Globus pallidus (tissue), 1 donor: ENCODE measurements around the gene ZNF474.

ENCODE experiments used
- DNase-seq: peaks from one replicate; pipeline ENCODE4 v3.0.0-alpha.2; 2015; ENCODE audit warnings: low spot score

Gene ZNF474

DNA sequence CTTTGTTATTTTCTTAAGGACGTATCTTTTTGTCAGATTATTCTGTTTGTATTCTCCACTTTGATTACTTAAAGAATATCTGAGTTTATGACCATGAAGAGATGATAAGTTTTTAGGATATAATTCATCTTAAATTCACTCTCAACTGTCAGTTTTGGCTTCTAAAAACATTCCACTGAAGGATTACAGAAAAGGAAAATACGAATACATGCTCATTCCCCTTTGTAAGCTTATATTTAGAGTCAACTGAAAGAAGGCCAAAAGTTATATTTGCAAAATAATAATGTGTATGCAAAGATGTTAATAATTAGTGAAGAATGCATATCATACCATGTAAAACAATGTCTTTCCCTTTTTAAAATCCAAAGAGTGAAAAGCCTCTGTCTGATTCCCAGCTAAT is 52.5 kb downstream of the ZNF474 start:
- no peak for DNase-seq

DNA sequence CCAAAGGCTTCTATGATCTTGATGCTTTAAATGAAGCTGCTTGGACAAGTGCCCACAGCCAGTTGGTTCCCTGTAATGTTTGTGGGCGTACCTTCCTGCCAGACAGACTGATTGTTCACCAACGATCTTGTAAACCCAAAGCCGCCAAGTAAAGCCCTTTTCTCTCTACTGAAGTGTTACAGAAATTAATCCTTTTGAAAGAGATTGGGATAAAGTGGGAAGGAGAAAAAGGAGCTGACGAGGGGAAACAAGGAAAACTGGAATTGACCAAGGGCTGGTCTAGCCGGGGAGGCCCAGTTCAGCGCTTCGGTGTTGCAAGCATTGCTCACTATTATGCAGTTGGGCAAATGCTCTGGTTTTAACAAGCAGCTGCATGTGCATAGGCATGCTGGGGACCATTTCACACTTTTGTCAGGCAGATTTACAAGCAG is 53.2 kb downstream of the ZNF474 start:
- peak; percentile 18 for DNase-seq

DNA sequence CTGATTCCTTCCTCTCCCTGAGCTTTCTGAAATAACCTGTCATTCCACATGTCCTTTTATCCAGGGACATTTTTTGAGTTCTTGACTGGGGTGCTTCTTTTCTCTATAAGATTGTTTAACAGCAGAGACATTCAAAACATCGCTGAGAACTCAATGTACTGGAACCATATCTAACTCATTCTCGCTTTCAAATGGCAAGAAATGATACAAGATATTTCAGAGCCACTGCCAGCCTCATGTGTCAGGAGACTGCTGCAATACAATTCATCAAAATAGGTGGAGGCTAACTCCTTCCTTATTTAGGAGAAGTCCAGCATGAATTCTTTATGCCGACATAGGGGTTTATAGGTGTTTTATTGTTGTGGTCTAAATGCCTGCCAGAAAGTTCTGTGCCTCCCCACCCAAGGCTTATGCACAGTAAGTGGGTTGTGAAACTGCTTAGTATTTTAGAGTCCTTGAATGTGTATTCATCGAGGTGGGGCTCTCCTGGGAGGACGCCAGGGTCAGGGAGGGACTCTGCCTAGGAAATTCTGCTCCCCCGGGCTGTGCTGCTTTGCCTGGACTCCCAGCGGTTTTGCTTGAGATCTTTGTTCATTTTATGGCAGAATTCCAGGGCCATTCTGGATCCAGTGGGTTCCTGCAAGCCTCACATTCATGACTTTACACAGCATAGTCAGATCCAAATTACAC is 53.9 kb downstream of the ZNF474 start:
- DNase-seq, result peak; percentile 75

DNA sequence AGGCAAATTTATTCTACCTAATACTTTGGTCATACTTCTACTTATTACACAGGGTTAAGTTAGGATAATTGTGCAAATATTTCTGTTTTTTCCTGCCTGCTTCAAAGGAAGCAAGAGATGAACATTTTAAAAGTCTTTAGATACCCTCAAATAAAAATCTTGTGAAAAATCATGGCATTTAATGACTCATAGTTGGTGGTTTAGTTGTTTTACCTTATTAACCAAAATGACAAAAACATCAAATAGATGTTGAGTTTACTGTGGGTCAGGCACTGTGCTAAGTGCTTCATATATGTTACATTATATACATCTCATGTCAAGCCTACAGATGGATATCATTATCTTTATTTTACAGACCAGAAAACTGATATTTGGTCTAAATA is 54.4 kb downstream of the ZNF474 start:
- no peak for DNase-seq

DNA sequence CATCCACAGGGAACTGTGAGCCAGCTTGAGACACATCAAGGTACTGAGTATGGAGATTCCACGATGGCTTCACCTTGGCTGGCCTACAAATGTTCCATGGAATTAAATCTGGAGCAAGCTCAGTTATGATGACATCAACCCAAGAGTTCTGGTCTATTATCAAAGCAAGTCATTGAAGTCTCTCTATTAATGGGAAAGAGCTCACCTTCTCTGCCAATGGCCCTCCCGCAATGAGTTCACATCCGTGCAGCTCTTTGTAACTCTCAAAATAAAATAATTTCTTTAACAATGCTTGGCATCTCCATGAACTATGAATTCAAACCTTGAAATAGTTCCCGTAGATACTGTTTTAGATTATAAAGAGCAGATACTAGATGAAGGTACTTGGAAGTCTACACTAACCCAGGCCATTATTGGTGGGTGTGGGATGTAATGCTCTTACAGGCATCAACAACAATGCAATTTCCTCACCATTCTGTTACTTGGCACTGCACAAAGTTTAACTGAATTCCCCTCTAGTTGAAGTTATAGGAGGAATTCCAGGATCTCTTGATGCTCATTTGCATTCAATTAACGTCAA is 55.4 kb downstream of the ZNF474 start:
- DNase-seq, result no peak

DNA sequence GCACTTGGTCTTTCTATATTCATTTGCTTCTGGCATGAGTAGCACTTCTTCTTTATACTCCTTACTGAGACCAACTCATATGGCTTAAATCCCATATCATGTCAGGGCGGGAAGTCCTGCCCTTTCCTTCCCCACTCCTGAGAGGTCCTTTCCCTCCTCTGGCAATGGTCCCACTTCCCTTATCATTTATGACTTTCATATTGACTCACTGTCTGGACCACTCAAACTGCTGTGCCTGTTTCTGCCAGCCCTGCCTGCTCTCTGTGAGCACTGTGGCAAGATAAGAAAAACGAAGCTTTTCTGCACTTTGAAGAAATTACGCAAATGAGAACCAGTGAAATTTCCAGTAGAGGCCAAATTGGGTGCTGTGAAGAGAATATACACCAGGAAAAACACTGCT is 58.1 kb downstream of the ZNF474 start:
- no peak for DNase-seq

DNA sequence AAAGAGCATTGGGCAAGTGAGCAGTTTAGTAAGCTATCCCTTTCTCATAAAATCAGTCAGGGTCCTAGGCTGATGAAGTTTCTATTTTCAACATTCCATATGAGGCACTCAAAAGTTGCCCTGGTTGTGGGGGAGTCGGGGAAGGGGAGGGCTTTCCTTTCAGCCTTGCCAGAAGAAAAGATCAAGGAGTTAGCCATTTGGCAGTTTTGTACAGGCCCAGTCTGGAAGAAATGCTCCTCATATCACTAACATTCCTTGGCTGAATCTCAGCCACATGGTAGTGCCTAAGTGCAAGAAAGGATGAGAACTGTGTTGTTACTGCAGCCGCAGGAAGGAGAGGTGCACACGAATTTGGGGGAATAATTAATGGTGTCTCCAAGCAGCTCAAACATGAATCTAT is 60.8 kb downstream of the ZNF474 start:
- DNase-seq, result no peak

DNA sequence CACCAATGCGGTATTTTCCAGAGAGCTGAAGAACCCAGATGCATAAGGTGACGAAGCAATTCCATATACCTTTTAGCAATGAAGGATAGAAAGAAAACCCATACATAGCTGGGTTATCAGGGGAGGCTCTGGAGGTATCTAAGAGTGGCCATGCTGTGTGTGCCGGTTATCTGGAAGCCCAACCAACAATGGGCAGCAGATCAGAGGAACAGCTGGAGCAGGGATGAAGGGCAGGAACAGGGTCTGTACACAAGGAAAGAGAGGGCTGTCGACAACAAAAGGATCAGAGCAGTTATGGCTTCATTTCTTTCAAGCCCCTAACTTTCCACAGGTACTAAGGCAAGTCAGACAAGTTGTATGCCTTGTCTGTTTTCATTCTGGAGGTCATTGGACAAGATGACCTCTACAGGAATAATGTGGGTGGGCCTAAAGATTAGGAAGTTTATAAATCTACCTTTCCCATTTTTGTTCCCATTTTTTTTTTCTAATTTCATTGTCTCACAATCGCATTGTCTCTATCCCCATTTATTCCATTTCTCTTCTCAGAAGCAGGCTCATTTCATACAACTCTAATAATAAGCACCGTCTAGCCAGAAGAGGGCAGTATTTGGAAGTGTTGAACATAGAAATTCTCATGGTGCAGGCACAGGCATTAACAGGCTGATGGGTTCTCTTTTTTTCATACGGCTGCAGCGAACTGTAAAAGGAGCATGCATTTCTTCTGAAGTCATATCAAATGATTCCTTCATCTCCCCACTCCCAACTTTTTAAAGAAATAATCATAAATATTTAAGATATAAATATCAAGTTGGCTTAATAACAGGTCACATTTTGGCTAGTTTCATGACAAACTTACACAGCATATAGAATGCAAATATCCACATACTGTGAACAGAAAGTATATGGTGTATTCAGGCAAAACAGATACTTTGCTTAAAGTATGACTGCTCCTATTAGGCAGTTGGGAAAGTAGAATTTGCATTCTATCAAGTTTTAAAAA is 63.5 kb downstream of the ZNF474 start:
- DNase-seq, result peak; percentile 57

DNA sequence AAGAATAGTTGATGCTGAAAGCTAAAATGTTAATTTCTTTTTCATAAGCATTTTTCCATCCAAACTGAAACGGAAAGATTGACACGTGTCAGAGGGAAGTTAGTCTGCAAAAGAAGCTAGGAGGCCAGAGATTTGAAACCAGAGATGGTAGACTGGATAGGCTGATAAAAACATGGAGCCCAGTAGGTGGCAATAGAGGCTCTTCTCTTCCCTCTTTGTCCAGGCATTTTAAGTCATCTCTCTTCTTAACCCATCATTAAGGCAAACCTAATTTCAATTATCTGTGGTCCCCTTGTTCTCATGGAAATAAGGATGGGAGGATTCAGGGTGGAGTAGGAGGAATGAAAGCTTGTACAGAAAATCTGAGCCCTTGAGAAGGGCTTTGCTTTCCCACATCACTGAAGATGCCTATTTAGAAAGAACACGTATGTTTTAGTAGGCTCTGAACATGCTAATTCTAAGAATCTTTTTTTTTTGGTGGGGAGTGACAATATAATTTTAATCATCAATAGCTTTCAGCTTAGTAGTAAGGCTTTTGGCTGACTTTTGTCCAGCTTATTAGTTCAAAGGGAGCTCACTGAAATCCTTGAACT is 66.6 kb downstream of the ZNF474 start:
- DNase-seq, result peak; percentile 62

DNA sequence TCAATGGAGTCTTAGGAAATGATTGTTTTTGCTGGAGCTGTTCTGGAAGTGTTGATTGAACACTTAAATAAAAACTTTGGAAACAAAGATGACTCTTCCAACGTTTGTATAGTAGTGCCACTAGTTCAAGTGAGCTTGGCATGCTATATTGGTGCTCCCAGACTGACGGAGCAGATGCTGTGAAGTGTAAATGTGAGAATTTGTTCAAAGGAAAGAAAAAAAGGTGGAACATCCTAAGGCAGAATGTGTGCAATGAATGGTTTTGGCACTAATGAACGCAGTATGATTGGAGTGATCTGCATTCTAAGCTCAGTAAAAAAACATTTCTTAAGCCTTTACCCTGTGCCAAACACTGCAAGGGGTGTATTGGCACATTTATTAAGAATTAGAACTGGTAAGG is 69.8 kb downstream of the ZNF474 start:
- no peak for DNase-seq

DNA sequence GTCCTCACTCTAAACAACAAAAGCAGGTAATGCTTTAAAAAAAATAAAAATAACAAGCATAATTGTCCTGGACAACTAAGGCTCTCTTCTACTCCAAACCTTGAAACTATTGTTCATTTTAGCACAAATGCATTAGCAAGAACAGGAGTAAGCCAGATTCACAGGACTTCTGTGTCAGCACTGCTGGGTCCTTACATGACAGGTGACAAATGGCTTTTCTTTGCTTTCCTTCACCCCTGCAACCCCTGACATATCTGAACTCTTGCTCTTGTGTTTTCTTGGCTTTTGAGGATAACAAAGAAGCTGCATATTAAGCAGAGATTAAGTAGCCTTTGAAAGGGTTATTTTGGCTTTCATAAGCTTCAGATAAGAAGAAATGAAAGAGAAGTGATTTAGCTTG is 71.1 kb downstream of the ZNF474 start:
- DNase-seq, result no peak

DNA sequence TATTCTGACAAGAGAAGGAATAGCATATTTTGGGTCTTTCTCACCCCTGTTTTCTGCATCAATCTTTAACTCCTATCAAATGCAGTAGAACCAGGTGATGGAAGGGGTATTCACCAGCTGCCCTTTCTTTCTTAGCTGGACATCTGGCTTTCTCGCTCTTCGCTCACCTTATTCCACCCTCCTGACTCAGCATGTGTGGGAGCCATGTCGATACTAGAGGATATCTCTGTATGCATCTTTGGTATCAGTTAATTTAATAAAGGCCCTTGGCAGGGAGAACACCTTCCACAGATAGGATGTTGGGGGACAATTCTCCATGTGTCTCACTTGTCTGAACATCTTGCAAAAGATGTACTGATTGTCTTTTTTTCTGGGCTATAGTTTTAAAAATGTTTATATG is 71.5 kb downstream of the ZNF474 start:
- DNase-seq, result no peak

DNA sequence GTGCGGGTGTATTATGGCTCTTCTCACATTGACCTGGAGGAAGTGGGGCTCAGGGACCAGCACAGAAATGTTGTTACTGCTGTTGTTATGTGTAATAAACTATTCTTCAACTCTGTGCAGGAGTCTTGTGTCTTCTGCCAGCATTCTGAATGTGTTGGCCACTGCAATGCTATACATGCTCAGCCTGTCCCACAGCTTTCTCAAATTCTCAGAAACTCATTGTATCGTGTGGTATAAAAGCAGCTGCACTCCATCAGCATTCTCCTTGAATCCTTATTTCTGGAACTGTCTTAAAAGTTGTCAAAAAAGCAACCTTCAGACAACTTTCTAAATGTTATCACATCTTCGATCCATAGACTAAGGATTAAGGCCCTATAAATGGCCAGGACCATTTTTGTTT is 72.0 kb downstream of the ZNF474 start:
- DNase-seq, result no peak

DNA sequence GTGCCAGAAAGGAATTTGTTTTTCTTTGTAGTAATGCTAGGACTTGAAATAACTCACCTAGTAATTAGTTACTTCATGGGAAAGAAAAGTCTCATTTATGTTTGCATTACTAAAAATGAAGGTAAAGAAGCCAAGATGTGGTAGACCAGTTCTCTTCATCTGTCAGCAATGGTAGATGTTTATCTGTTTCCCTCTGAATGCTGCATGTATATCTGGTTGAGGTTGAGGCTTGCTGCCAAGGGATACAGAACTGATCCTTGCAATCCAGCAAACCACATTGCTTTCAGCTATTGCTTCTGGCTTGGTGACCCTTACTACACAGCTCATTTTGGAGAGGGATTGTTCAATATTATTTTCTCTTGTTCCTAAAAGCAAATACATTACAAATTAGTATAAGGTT is 73.6 kb downstream of the ZNF474 start:
- DNase-seq, result no peak
